GM21619 (cell line): ENCODE results near the gene DUS4L.

Experiments
- ATAC-seq: cut with Tn5 transposase; IDR thresholded peaks from one replicate; pipeline ENCODE4 v1.9.1; 2021; ENCODE audit not compliant: unreplicated experiment

Gene DUS4L

GRCh38 chr7:107613439-107613838, 49.7 kb downstream of the DUS4L start:
- no peak for ATAC-seq

DNA sequence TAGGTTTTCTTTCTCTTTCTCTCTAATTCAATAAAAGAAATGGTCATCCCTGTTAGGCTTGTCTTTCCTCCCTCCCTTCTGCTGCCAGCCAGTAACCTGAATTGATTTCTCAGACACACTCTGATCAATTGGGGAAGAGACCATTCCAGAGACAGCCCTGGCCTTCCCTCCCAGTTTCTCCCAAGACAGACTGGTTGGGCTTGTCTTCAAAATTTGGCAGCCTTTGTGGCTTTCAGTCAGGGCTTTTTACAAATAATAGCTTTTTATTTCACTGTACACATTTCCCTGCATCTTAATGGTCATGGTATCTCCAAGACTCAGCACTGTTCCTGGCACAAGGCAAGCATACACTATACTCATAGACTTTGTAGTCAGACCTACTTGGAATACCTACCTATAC, 50.2 kb downstream of the DUS4L start:
- ATAC-seq, result no peak

DNA sequence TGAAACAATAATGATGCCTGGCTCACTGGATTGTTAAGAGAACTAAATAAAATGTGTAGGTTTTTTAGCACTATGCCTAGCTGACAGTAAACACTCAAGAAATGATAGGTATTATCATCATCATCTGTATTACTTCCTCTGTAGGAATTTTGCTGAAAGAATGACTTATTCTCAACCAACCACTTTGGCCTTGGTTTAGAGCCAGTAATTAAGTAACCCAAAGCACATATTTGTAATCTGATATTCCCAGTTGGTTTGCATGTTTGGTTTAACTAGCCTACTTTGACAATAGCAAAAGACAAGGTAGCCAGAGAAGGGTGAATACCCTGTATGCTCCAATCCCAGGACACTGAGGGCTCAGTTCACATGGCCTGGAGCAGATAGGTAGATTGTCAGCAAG, 50.7 kb downstream of the DUS4L start:
- ATAC-seq, result no peak

DNA sequence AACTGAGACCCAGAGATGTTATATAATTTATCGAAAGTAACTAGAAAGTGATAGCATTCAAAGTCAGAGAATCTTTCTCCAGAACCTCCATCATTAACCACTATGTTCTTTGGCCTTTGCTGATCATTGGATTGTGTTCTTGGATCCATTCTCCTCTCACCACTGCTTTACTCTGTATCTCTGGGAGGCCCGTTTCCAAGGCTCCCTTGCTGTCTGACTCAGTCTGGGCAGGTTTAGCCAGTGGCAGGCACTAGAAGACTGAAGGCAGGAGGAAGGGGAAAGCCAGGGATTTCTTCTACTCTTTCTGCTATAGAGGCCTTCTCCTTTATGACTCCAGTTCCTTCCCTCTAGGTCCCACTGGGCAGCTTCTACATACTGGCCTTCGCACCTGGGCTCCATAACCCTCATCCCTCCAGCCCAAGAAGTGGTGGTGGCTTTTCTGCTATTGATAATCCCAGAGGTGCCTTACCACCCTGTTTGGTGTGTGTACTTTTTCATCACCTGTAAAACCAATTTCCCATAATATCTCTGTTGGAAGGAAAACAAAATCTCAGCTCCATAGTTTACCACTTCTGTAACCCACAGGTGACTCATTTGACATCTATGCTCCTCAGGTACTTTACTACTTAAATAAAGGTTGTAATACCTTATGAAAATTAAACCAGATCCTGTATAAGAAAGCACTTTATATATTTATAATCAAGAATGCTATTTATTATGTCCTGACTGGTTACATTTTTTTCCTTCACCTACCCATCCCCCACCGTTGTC, 52.3 kb downstream of the DUS4L start:
- no peak for ATAC-seq

DNA sequence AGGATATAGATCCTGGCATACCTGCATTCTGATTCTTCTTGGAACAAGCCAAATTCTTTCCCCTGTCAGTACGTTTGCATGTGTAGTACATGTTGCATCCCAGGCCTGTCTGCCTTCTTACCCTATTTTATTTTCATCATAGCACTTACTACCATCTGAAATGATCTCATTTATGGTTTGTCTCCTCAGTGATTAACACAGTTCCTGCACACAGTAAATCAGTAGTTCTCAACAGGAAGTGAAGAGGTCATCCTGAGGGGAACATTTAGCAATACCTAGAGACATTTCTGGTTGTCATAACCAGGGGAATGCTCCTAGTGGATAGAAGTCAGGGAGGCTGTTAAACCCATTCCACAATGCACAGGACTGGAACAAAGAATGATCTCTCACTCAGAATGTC, 58.7 kb downstream of the DUS4L start:
- peak; percentile 61 for ATAC-seq

DNA sequence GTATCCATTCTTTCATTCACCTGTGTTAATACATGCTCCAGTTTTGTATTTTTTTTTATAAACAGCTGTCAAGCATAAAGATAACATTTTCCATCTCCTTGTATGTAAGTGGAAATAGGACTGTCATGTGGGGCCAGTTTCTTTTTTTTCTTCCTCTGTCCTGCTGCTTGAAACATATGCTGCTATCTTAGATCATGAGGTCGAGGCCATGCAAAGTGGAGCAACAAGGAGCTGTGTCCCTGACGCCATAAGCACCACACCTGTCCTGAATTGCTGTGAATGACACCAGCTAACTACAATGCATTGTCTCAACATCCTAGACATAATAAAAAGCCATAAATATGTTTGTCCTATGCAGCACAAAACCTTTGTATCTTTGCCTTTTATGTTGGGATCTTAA, 59.1 kb downstream of the DUS4L start:
- no peak for ATAC-seq

GRCh38 chr7:107627002-107627401, 63.2 kb downstream of the DUS4L start:
- ATAC-seq, result no peak
